Left cardiac atrium (tissue), 4 donors: Measurements from ENCODE around the gene TBX1. TPM values are rescaled to one million over a fixed set of nuclear protein-coding genes. Genes with fewer than 3 reads are reported as not detected.

Experiments used
- ATAC-seq, 2 donors: fragments of 200-7000 bp; cut with Tn5 transposase; one replicate each; pipeline ENCODE4 v1.9.1; 2020; ENCODE audit warnings: mild to moderate bottlenecking in 2 of 2, moderate library complexity in 2 of 2
- DNase-seq: peaks from one replicate; pipeline ENCODE4 v3.0.0-alpha.2; 2020
- intact Hi-C, 2 donors: fragments of 100-400 bp; cut with DNase I; formaldehyde crosslinking; loops; one replicate each; pipeline versions ENCODE4 v1.14.1 to v1.15.1; 2022 to 2023
- long read RNA-seq: library from polyadenylated mRNA; unstranded; transcript quantifications from one replicate; pipeline ENCODE4 v2.0.0, GENCODE V29; 2021
- total RNA-seq, 2 donors: library from RNA; stranded (reverse); fragmentation: NEBNext Ultra II Directional; extraction: Animal tissue kit (Norgen Biotek cat#: 25700); gene quantifications; one replicate each; pipeline ENCODE4 v1.2.1, GENCODE V29; 2021
- donor health status: DM: no; HTN: yes; CAD: no.
- donor health status: DM: no; HTN: yes; CAD: no; lungs with severe emphysema.
- donor health status: DM: yes; HTN: yes; CAD: no.
- donor health status: Dilated cardiomyopathy.

TBX1 gene
- total RNA-seq: 1 to 10 TPM in 1 of 2 donors, under 1 TPM in 1; 0.47 to 2.4 TPM
- long read RNA-seq: 0 reads

GRCh38 chr22:19760058-19760950 is at the start of gene TBX1:
TSS of gene TBX1 (plus strand) at chr22:19760778. CDS start at chr22:19760844, 66 bp downstream.
- no peak for DNase-seq
- intact Hi-C loops: no loop called here

GRCh38 chr22:19713245-19713644 is 47.3 kb upstream of the TBX1 start:
- intact Hi-C loops: no loop called here
- ATAC-seq (no peak), DNase-seq (peak; percentile 20)

More at GRCh38 chr22:19760058-19760950, at the start of gene TBX1:
- no peak for ATAC-seq

- intact Hi-C loops: no loop called here
- DNase-seq (peak; percentile 46), ATAC-seq (peak in 1 of 2 donors; percentile 6)
These were observed 46.8 kb upstream of the TBX1 start for GRCh38 chr22:19713650-19714311.

GRCh38 chr22:19714312-19715187 is 46.0 kb upstream of the TBX1 start, which contains the start of gene SEPTIN5:
TSS of gene SEPTIN5 (plus strand) at chr22:19714503. CDS start at chr22:19714589, 86 bp downstream.
- peak; percentile 22 for DNase-seq
- ATAC-seq: no peak

GRCh38 chr22:19715188-19715930 is 45.2 kb upstream of the TBX1 start:
- intact Hi-C loops: no loop called here
- ATAC-seq (no peak), DNase-seq (peak; percentile 15)

More at GRCh38 chr22:19714312-19715187, 46.0 kb upstream of the TBX1 start, which contains the start of gene SEPTIN5:
- intact Hi-C loops: no loop called here

GRCh38 chr22:19716041-19716828 is 44.3 kb upstream of the TBX1 start:
- ATAC-seq (no peak), DNase-seq (peak; percentile 19)
- intact Hi-C loops: no loop called here

- ATAC-seq: no peak
- no peak for DNase-seq
- intact Hi-C loops: no loop called here
These were observed 43.8 kb upstream of the TBX1 start for GRCh38 chr22:19716829-19717105.

- no peak for ATAC-seq
- intact Hi-C loops: no loop called here
- peak; percentile 28 for DNase-seq
These were observed 43.4 kb upstream of the TBX1 start for GRCh38 chr22:19717181-19717580.

GRCh38 chr22:19717691-19718455 is 42.7 kb upstream of the TBX1 start:
- intact Hi-C loops: loop anchor here in 1 of 2 donors (1.0 kb wide), 1 partner anchor 39 kb away; no protein-coding TSS in a partner anchor
- peak; percentile 69 to 74 for ATAC-seq

GRCh38 chr22:19718456-19719049 is 42.0 kb upstream of the TBX1 start:
- intact Hi-C loops: loop anchor here in 1 of 2 donors (1.0 kb wide), 1 partner anchor 39 kb away; no protein-coding TSS in a partner anchor
- ATAC-seq: peak in 1 of 2 donors; percentile 1

More at GRCh38 chr22:19717691-19718455, 42.7 kb upstream of the TBX1 start:
- peak; percentile 78 for DNase-seq

GRCh38 chr22:19719050-19719482 is 41.5 kb upstream of the TBX1 start:
- peak; percentile 26 to 28 for ATAC-seq
- peak; percentile 53 for DNase-seq
- intact Hi-C loops: no loop called here

More at GRCh38 chr22:19718456-19719049, 42.0 kb upstream of the TBX1 start:
- DNase-seq: peak; percentile 39

- intact Hi-C loops: no loop called here
- peak; percentile 15 for DNase-seq
- ATAC-seq: no peak
These were observed 41.0 kb upstream of the TBX1 start for GRCh38 chr22:19719488-19720021.

- ATAC-seq: no peak
- peak; percentile 15 for DNase-seq
- intact Hi-C loops: no loop called here
These were observed 40.3 kb upstream of the TBX1 start for GRCh38 chr22:19720150-19720827.

GRCh38 chr22:19720999-19721329 is 39.6 kb upstream of the TBX1 start:
- ATAC-seq (no peak), DNase-seq (peak; percentile 19)
- intact Hi-C loops: no loop called here

GRCh38 chr22:19721330-19722177 is 39.0 kb upstream of the TBX1 start:
- DNase-seq (peak; percentile 23), ATAC-seq (no peak)
- intact Hi-C loops: no loop called here
